ENCODE data around the gene SRXN1.

DNA sequence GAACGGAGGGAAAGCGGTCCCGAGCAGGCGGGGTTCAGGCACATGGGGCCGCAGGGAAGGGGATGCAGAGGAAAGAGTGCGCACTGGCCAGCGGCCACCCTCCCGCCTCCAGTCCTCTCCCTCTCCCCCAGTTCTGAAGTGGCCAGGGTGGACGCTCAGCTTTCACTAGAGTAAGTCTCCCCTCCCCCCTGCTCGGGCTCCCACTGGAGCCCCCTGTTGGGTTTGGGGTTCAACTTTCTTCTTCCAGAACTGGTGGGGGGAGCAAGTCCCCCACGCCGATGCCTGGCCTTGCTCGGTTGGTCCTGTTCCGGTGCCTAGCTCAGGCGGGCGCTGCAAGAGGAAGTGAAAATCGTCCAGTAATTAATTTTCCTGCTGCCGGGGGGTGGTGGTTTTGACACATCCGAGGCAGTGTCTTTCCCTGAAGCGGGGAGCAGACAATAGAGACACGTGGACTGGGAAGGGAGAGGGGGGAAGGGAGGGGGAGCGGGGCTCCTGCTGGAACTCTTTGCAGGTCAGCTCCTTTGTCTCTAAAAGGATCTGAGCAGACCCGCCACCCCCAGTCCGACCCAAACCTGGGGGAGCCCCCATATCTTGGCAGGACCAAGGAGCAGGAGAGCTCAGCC is 23.4 kb upstream of the SRXN1 start:
- TF ChIP-seq, protein P1, sequence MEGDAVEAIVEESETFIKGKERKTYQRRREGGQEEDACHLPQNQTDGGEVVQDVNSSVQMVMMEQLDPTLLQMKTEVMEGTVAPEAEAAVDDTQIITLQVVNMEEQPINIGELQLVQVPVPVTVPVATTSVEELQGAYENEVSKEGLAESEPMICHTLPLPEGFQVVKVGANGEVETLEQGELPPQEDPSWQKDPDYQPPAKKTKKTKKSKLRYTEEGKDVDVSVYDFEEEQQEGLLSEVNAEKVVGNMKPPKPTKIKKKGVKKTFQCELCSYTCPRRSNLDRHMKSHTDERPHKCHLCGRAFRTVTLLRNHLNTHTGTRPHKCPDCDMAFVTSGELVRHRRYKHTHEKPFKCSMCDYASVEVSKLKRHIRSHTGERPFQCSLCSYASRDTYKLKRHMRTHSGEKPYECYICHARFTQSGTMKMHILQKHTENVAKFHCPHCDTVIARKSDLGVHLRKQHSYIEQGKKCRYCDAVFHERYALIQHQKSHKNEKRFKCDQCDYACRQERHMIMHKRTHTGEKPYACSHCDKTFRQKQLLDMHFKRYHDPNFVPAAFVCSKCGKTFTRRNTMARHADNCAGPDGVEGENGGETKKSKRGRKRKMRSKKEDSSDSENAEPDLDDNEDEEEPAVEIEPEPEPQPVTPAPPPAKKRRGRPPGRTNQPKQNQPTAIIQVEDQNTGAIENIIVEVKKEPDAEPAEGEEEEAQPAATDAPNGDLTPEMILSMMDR (IDR thresholded peaks at IDR 0.05; ENCODE audit: low read length) = no peak
- TF ChIP-seq EZH2 (IDR thresholded peaks at IDR 0.05; ENCODE audit: borderline replicate concordance, low read length) = no peak

Data from OCI-LY1 (cell line).